Vagina (tissue), 2 donors: ENCODE results near the gene ACSL1. TPM values are rescaled to one million over a fixed set of nuclear protein-coding genes. Genes with fewer than 3 reads are reported as not detected.

Experiments used
- DNase-seq, 2 donors: peaks; one replicate each; pipeline ENCODE4 v3.0.0-alpha.2; 2017; ENCODE audit errors: extremely low spot score in 2 of 2
- H3K27ac ChIP-seq: fragments of 200-600 bp; sonication (generic); one replicate; pipeline ENCODE4 v1.5.1; 2019
- H3K27me3 ChIP-seq: fragments of 200-600 bp; sonication (generic); one replicate; pipeline ENCODE4 v1.5.1; 2019
- H3K36me3 ChIP-seq, 2 donors: fragments of 200-600 bp; sonication (generic); one replicate each; pipeline ENCODE4 v1.5.1; 2017 to 2019
- H3K4me1 ChIP-seq: fragments of 200-600 bp; sonication (generic); one replicate; pipeline ENCODE4 v1.5.1; 2019
- H3K4me3 ChIP-seq, 2 donors: fragments of 200-600 bp; sonication (generic); 1 replicate in 1 of 2; 2 replicates in 1 of 2; pipeline ENCODE4 v1.5.1; 2016 to 2019
- H3K9me3 ChIP-seq: fragments of 200-600 bp; sonication (generic); one replicate; pipeline ENCODE4 v1.5.1; 2019
- CTCF ChIP-seq, 3 experiments: fragments of 450-650 bp in 2 of 3; fragments of 200-600 bp in 1 of 3; sonication (generic) in 1 of 3; IDR thresholded peaks; one replicate each; pipeline ENCODE4 v1.5.1; 2017 to 2019; ENCODE audit warnings: antibody characterized with exemption in 3 of 3, mild to moderate bottlenecking in 2 of 3, moderate library complexity in 2 of 3
- POLR2A ChIP-seq, 2 donors: fragments of 450-650 bp; IDR thresholded peaks; one replicate each; pipeline ENCODE4 v1.6.1; 2017; ENCODE audit warnings: antibody characterized with exemption in 2 of 2, mild to moderate bottlenecking in 2 of 2, moderate library complexity in 2 of 2
- POLR2AphosphoS5 ChIP-seq, 2 donors: sonication (generic); formaldehyde crosslinking; IDR thresholded peaks; one replicate each; pipeline ENCODE4 v1.9.0; 2017; ENCODE audit warnings: antibody characterized with exemption in 2 of 2, mild to moderate bottlenecking in 2 of 2, low read depth in 1 of 2; ENCODE audit not compliant: insufficient read depth in 1 of 2
- intact Hi-C: fragments of 100-400 bp; cut with DNase I; formaldehyde crosslinking; loops from one replicate; pipeline ENCODE4 v1.15.1; 2023
- total RNA-seq: library from RNA; depleted of rRNA; stranded (reverse); fragments of >200 nt; gene quantifications from one replicate; pipeline ENCODE4 v1.2.3, GENCODE V29; 2016

ACSL1 gene
- total RNA-seq, 1 donor from 2014 or later = 106 TPM

DNA sequence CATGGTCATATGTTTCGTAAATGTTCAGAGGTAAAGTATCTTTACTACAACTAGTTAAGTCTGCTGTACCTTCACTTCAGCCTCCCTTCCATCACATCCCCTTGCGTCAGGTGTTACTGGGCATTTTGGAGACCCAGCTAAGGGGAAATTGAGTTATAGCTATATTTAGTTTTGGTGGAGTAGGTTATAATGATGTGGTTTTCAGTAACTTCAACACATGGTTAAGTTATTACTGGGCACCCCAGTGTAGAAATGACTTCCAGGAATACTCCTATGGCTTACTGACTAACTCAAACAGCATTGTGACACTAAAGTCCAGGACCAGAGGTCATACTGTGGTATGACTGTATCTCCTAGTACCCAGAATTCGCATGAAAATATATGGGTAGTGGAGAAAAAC lies 23.4 kb upstream of the ACSL1 start:
- H3K27me3 ChIP-seq = no peaks in the 10 kb centered on the region
- H3K36me3 ChIP-seq = no peaks in the 10 kb centered on the region
- H3K4me3 ChIP-seq = no peak overlapping the region
- no peak for TF ChIP-seq POLR2A (IDR thresholded peaks at IDR 0.05)
- TF ChIP-seq CTCF (IDR thresholded peaks at IDR 0.05) = no peak
- TF ChIP-seq POLR2AphosphoS5 (IDR thresholded peaks at IDR 0.05; ENCODE audit: insufficient read depth in 1 of 2, low read depth in 1 of 2) = no peak
- no peak for DNase-seq
- intact Hi-C loops = no loop called here
- no peak overlapping the region for H3K27ac ChIP-seq
- peaks cover 8% of the 10 kb centered on the region for H3K4me1 ChIP-seq
- H3K9me3 ChIP-seq = no peaks in the 10 kb centered on the region

- Histone ChIP-seq H3K27me3 (no peaks in the 10 kb centered on the region), H3K36me3 (no peaks in the 10 kb centered on the region), H3K4me3 (no peak overlapping the region), H3K9me3 (no peaks in the 10 kb centered on the region), H3K27ac (no peak overlapping the region), H3K4me1 (peaks cover 8% of the 10 kb centered on the region)
- TF ChIP-seq POLR2AphosphoS5 (IDR thresholded peaks at IDR 0.05; ENCODE audit: insufficient read depth in 1 of 2, low read depth in 1 of 2) (no peak), CTCF (IDR thresholded peaks at IDR 0.05) (no peak), POLR2A (IDR thresholded peaks at IDR 0.05) (no peak)
- intact Hi-C loops = no loop called here
- no peak for DNase-seq
Measured at GRCh38 chr4:184848510-184848909, 22.7 kb upstream of the ACSL1 start.

GRCh38 chr4:184846531-184846930 lies 20.8 kb upstream of the ACSL1 start:
- intact Hi-C loops = no loop called here
- no peak overlapping the region for H3K27ac ChIP-seq

DNA sequence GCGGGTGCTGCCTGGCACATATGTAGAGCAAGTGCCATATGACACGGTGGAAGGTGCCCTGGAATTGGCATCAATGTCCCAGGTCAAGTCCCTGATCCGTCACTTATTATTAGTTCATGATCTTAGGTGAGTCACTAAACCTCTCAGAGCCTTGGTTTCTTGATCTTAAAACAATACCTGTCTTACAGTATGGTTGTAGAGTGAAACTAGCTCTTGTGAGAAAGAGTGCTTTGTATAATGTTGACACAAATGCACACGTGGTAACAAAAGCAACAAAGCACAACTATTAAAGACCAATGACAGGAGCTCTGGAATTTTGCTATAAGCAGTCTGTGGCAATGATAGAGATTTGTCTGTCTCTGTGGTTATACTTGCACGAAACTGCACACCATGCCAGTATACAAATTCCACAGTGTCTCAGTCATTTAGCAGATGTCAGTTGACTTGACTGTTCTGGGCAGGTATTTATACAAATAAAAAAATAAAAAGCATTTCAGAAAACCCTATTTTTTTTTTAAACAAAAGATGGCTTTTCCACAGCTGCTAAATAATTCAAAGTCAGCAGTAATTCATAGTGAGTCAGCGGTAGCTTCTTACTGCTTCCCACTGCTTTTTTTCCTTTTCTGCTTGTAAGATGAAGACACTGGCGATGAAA lies 19.7 kb upstream of the ACSL1 start:
- Histone ChIP-seq H3K27ac (no peak overlapping the region), H3K4me1 (peaks cover 8% of the 10 kb centered on the region), H3K27me3 (no peaks in the 10 kb centered on the region), H3K9me3 (no peaks in the 10 kb centered on the region), H3K36me3 (no peaks in the 10 kb centered on the region), H3K4me3 (no peak overlapping the region)
- TF ChIP-seq POLR2AphosphoS5 (IDR thresholded peaks at IDR 0.05; ENCODE audit: insufficient read depth in 1 of 2, low read depth in 1 of 2) (peak in 1 of 2 donors; percentile 12), CTCF (IDR thresholded peaks at IDR 0.05) (no peak)
- no peak for DNase-seq
- intact Hi-C loops = no loop called here

More at GRCh38 chr4:184846531-184846930, 20.8 kb upstream of the ACSL1 start:
- TF ChIP-seq CTCF (IDR thresholded peaks at IDR 0.05) = no peak
- H3K36me3 ChIP-seq = no peaks in the 10 kb centered on the region
- H3K4me3 ChIP-seq = no peak overlapping the region
- no peaks in the 10 kb centered on the region for H3K27me3 ChIP-seq
- no peaks in the 10 kb centered on the region for H3K9me3 ChIP-seq
- no peak for DNase-seq
- peaks cover 8% of the 10 kb centered on the region for H3K4me1 ChIP-seq

GRCh38 chr4:184844742-184845141 lies 19.0 kb upstream of the ACSL1 start:
- peaks cover 8% of the 10 kb centered on the region for H3K4me1 ChIP-seq
- TF ChIP-seq POLR2AphosphoS5 (IDR thresholded peaks at IDR 0.05; ENCODE audit: insufficient read depth in 1 of 2, low read depth in 1 of 2) (no peak), CTCF (IDR thresholded peaks at IDR 0.05) (no peak), POLR2A (IDR thresholded peaks at IDR 0.05) (no peak)
- no peak overlapping the region for H3K27ac ChIP-seq
- DNase-seq = no peak
- H3K36me3 ChIP-seq = no peaks in the 10 kb centered on the region
- H3K4me3 ChIP-seq = no peak overlapping the region
- no peaks in the 10 kb centered on the region for H3K9me3 ChIP-seq
- intact Hi-C loops = no loop called here
- H3K27me3 ChIP-seq = no peaks in the 10 kb centered on the region
